ENCODE results near the gene IPO11. TPM values are rescaled to one million over a fixed set of nuclear protein-coding genes. Genes with fewer than 3 reads are reported as not detected.

The IPO11 gene
- total and polyA plus RNA-seq, 2 of the 4 experiments (the other 2 are of a cell fraction) = 12.6 to 40.0 TPM

DNA sequence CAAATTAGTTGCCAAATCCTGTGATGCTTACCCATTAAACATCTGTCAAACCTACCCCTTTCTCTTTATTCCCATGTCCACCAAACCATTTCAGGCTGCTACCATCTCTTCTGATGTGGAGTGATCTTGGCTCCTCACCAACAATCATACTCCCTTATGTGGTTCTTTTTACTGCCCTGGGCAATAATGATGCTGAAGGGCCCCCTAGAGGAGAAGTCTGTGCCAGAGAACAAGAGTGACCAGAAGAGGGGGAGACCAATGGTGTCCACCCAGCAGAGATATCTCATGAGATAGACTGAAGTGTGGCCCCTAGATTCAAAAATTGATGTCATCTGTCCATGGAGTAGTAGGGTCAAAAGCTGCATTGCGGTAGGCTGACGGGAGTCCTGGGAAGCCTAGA is 176.9 kb downstream of the IPO11 start:
- no peaks in the 10 kb centered on the region for H4K20me1 ChIP-seq (ENCODE audit: insufficient read depth, low read length)
- no peak overlapping the region for H3K4ac ChIP-seq (ENCODE audit: low read depth, low read length)
- no TSS peak for BruUV-seq (replicated peaks)
- in situ Hi-C loops (cut with MboI; ENCODE audit: low sequenced_read_pairs) (no loop called here), intact Hi-C loops (cut with micrococcal nuclease) (no loop called here), dilution Hi-C loops (cut with HindIII; ENCODE audit: low sequenced_read_pairs, unreplicated experiment) (no loop called here)
- no peak overlapping the region for H2BK15ac ChIP-seq (ENCODE audit: low read depth, low read length)
- no peak overlapping the region for H3K9ac ChIP-seq (ENCODE audit: low read depth, low read length)
- H3K23ac ChIP-seq (ENCODE audit: low read depth, low read length) = no peak overlapping the region
- ATAC-seq (ENCODE audit: low read depth) (no peak), DNase-seq (no peak)
- no peak overlapping the region for H2BK5ac ChIP-seq (ENCODE audit: low read depth, low read length, poor library complexity, severe bottlenecking)
- no peak overlapping the region for H3K4me2 ChIP-seq (ENCODE audit: low read depth, low read length)
- H2BK20ac ChIP-seq (ENCODE audit: low read depth, low read length) = no peak overlapping the region
- H3K56ac ChIP-seq (ENCODE audit: extremely low read depth, insufficient read depth, low read length) = no peak overlapping the region
- H3K27me3 ChIP-seq (ENCODE audit: control insufficient read depth, insufficient read depth, low read length) = no peaks in the 10 kb centered on the region
- H2AK5ac ChIP-seq (ENCODE audit: low read depth, low read length) = no peak overlapping the region
- CTCF ChIA-PET = no interaction called here
- POLR2A ChIA-PET (ENCODE audit: unreplicated experiment) = no interaction called here
- no peak overlapping the region for H2BK120ac ChIP-seq (ENCODE audit: low read depth, low read length)
- WGBS, 2 experiments (ENCODE audit: extremely low coverage in 2 of 2, insufficient read length in 1 of 2) = no CpG with 5 or more reads among the region's 2 CpGs
- no peak overlapping the region for H4K8ac ChIP-seq (ENCODE audit: low read depth in 2 of 2, low read length in 2 of 2)
- H3K4me3 ChIP-seq (ENCODE audit: insufficient read depth, low read depth, low read length) = no peak overlapping the region
- no peak overlapping the region for H4K91ac ChIP-seq (ENCODE audit: insufficient read depth, low read depth, low read length)
- no peak overlapping the region for H3K27ac ChIP-seq (ENCODE audit: insufficient read depth, low read length)
- no peak overlapping the region for H4K5ac ChIP-seq (ENCODE audit: low read depth, low read length)
- H3K79me1 ChIP-seq (ENCODE audit: low read depth in 1 of 2, low read length in 2 of 2) = no peaks in the 10 kb centered on the region; a peak in 1 of 4 replicates
- H3K4me1 ChIP-seq (ENCODE audit: control insufficient read depth, insufficient read depth, low read length) = peaks cover 2% of the 10 kb centered on the region; the same call in 1 of the 2 replicates
- no peak for TF ChIP-seq NFE2L2 (IDR thresholded peaks at IDR 0.05; ENCODE audit: low read depth, low read length)
- TF ChIP-seq RAD21 (IDR thresholded peaks at IDR 0.05; ENCODE audit: low read length) = no peak
- TF ChIP-seq, protein P1, sequence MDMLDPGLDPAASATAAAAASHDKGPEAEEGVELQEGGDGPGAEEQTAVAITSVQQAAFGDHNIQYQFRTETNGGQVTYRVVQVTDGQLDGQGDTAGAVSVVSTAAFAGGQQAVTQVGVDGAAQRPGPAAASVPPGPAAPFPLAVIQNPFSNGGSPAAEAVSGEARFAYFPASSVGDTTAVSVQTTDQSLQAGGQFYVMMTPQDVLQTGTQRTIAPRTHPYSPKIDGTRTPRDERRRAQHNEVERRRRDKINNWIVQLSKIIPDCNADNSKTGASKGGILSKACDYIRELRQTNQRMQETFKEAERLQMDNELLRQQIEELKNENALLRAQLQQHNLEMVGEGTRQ (IDR thresholded peaks at IDR 0.05; ENCODE audit: low read depth, low read length) = no peak
- TF ChIP-seq, protein P2, sequence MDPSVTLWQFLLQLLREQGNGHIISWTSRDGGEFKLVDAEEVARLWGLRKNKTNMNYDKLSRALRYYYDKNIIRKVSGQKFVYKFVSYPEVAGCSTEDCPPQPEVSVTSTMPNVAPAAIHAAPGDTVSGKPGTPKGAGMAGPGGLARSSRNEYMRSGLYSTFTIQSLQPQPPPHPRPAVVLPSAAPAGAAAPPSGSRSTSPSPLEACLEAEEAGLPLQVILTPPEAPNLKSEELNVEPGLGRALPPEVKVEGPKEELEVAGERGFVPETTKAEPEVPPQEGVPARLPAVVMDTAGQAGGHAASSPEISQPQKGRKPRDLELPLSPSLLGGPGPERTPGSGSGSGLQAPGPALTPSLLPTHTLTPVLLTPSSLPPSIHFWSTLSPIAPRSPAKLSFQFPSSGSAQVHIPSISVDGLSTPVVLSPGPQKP (IDR thresholded peaks at IDR 0.05; ENCODE audit: borderline replicate concordance, low read depth, low read length) = no peak
- H3K14ac ChIP-seq (replicated peaks; ENCODE audit: low read depth, low read length) = no peak overlapping the region
- no peaks in the 10 kb centered on the region for H3K36me3 ChIP-seq (ENCODE audit: control insufficient read depth, insufficient read depth, low read length)
- peaks cover 5% of the 10 kb centered on the region; the same call in 1 of the 2 replicates for H3K9me1 ChIP-seq (ENCODE audit: insufficient read depth, low read length)
- no peak overlapping the region for H2AFZ ChIP-seq (replicated peaks; ENCODE audit: low read length, poor library complexity)
- H3K18ac ChIP-seq (ENCODE audit: low read depth, low read length) = no peak overlapping the region
- H2AK9ac ChIP-seq (replicated peaks; ENCODE audit: low read depth, low read length, poor library complexity) = no peak overlapping the region
- H3K9me3 ChIP-seq (ENCODE audit: control insufficient read depth, insufficient read depth, low read length) = no peaks in the 10 kb centered on the region

Measured in IMR-90 (cell line).